Daoy (cell line): ENCODE measurements around the gene IFITM1. TPM values are rescaled to one million over a fixed set of nuclear protein-coding genes. Genes with fewer than 3 reads are reported as not detected.

Source experiments
- DNase-seq: peaks from one replicate; pipeline ENCODE4 v3.0.0-alpha.2; 2015; ENCODE audit warnings: low read depth
- total RNA-seq: library from RNA; depleted of rRNA; stranded (reverse); fragments of >200 nt; shearing (Covaris generic); gene quantifications from 2 replicates; pipeline ENCODE4 v1.2.3, GENCODE V29; 2014; rRNA removed

IFITM1 gene
- 1.2 TPM in 2 replicates for total RNA-seq

GRCh38 chr11:313787-314553 is at the start of gene IFITM1:
TSS of gene IFITM1 (plus strand) at chr11:314040. CDS start at chr11:314171, 131 bp downstream.
- no peak for DNase-seq

- no peak for DNase-seq
Observed at GRCh38 chr11:266676-267439, 47.0 kb upstream of the IFITM1 start.

GRCh38 chr11:267491-267994 is 46.3 kb upstream of the IFITM1 start:
- DNase-seq, result no peak

DNA sequence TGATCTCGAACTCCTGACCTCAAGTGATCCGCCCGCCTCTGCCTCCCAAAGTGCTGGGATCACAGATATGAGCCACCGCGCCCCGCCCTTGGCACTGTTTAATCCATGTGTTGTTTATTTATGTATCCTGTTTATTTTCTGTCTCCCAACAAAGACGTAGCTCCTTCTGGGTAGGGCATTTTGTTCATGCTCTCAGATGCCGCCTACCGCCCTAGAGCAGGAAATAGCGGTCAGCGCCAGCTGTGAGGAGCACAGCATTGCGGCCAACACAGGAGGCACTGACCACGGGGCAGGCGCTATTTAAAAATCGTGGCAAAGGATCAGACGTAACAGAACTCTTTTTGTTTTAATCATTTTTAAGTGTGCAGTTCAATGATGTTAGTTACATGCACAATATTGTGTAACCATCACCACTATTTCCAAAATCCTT is 45.1 kb upstream of the IFITM1 start:
- DNase-seq, result peak; percentile 52

DNA sequence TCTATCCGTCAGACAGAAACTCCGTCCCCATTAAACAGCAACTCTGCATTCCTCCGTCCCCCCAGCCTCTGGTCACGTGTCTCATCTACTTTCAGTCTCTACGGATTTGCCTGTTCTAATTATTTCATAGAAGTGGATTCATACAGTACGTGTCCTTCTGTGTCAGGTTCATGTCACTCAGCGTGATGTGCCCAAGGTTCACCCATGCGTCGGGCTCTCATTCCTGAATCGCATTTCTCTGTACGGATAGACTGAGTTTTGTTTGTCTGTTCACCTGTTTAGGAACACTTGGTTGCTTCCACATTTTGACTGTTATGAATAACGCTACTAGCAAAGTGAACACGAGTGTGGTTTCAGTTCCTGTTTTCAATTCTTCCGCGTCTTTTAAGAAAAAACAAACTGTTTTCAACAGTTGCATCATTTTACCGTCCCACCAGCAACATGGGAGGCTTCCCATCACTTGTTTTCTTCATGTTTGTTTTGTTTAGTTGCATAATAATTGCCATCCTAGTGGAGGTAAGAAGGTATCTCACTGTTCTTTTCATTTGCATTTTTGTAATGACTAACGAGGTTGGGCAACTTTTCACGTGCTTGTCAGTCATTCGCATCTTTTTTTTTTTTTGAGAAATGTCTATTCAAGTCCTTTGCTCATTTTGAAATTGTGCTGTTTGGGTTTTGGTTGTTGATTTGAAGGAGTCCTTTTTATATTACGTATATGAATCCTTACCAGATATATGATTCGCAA is 44.5 kb upstream of the IFITM1 start:
- DNase-seq, result no peak

DNA sequence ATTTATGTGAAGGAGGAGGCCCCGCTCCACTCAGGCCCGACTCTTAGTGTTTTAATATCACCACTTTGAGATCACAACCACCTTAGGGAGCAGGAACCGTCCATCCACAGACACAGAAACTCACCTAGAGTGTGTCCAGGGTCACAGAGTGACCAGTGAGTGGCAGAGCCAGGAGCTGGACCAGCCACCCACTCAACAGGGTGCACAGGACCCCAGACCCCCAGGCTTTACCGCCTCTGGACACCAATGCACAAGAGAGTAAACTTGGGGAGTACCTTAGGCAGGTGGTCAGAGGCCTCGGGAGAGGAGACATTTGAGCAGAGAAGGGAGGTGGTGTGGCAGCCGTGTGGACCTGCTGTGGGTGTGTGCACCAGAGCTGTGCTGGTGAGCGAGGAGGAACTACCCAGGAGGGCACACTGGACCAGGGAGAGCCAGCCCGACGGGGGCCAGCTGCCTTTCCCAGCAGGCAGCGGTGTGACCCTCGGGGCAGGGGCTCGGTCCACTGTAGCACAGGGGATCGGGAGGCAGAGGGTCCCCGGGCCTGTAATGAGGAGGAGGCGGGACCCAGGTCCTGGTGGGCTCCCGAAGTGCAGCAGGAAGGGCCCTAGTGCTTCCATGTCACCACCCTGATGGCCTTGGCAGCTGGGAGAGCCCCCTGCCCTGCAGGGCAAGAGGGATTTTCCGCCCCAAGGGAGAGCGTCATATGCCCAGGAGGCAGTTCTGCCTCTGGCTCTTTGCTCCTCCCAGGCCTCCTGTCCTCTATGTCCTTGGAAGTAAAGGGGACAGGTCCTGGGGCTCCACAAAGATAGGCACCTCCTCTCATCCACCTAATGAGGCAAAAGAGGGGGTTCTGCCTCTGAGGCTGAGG is 43.2 kb upstream of the IFITM1 start:
- DNase-seq, result no peak

- DNase-seq, result no peak
Observed at GRCh38 chr11:271319-271715, 42.5 kb upstream of the IFITM1 start.

- no peak for DNase-seq
Observed at GRCh38 chr11:272195-272930, 41.5 kb upstream of the IFITM1 start.

DNA sequence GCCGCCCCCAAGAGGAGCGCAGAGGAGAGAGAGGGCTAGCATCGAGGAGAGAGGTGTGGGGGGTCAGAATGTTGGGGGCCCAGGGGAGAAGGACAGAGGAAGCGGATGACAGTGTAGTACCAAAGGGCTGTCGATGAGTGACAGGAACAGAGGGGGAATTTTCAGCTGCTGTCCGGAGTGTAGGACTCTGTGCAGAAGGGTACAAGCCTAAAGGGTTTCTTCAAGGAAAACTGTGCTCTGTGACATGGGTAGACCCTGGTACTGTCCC is 41.0 kb upstream of the IFITM1 start:
- no peak for DNase-seq

DNA sequence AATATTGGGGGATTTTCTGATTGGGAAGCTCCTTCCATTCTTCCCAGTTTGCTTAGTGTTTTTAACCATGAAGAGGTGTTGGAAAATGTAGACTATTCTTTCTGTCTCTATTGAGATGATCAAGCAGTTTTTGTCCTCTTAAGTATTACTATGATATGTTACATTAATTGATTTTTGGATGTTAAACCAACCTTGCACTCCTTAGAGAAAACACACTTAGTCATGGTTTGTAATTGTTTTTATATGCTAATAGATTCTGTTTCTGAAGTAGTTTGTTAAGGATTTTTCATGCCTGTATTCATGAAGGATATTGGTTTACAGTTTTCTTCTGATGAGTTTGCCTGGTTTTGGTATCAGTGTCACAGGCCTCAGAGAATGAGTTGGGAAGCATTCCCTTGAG is 37.6 kb upstream of the IFITM1 start:
- no peak for DNase-seq

GRCh38 chr11:278001-278951 is 35.6 kb upstream of the IFITM1 start, which contains the start of gene NLRP6:
TSS of gene NLRP6 (plus strand) at chr11:278407. CDS start at chr11:278570, 163 bp downstream.
- no peak for DNase-seq

DNA sequence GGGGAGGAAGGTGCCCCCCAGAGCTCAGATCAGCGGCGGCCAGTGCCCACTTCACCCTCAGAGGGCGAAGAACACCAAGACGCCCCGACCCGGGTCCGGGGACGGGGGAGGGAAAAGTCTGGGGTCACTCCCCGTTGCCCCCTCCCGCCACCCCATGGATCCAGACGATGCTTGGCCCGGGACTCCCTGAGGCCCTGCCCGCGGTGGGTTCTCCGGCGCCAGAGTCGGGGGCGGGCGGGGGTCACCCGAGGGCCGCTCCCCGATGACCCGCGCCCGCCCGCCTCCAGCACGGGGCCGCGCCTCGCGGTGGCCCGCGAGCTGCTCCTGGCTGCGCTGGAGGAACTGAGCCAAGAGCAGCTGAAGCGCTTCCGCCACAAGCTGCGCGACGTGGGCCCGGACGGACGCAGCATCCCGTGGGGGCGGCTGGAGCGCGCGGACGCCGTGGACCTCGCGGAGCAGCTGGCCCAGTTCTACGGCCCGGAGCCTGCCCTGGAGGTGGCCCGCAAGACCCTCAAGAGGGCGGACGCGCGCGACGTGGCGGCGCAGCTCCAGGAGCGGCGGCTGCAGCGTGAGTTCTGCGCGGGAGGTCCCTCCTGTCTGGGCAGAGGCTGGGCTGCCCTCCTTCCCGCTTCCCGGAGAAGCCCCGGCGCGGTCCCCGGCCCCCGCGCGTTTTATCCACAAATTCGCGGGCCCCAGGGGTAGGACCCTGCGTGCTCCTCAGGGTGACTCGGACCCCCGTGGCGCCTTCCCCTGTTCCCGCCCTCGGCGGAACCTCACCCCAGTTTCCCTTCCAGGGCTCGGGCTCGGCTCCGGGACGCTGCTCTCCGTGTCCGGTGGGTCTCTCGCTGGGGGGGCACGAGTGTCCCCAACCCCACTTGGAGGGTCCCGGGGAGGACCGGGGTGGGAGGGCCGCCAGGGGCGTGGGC is 34.5 kb upstream of the IFITM1 start:
- DNase-seq, result no peak

GRCh38 chr11:279966-280705 is 33.7 kb upstream of the IFITM1 start:
- DNase-seq, result no peak

GRCh38 chr11:280706-281485 is 32.9 kb upstream of the IFITM1 start:
- DNase-seq, result no peak

DNA sequence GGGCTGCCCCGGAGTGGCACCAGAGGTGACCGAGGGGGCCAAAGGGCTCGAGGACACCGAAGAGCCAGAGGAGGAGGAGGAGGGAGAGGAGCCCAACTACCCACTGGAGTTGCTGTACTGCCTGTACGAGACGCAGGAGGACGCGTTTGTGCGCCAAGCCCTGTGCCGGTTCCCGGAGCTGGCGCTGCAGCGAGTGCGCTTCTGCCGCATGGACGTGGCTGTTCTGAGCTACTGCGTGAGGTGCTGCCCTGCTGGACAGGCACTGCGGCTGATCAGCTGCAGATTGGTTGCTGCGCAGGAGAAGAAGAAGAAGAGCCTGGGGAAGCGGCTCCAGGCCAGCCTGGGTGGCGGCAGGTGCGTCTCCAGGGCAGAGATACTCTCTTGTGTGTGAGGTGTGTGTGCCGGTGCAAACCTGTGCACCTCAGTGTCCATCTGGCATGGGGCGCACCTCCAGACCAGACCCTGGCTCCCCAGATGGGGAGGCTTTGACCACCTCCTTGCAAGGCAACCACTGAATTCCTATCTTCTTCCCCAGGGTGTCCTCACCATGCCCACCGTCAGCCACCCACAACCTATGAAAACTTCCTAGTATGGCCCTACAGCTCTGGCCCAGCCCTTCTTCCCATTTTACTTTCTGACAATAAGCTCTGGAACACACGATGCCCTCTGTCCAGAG is 32.2 kb upstream of the IFITM1 start:
- no peak for DNase-seq

DNA sequence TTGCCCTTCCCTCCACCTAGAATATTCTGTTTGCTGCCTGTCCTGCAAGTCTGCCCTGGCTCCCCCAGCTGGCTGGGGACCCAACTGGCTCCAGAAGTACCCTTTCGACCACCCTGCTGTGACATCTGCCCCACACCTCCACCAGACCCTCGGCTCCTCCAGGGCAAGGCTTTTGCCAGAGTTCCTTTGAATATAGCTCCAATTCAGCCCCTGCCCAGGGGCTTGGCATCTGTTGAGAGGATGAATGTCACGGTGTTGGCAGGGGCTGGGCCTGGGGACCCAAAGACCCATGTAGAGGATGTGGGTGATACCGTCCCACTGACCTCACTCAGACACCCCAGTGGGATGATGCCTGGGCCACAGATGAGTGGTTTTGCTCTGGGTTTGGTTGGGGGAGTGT is 31.7 kb upstream of the IFITM1 start:
- DNase-seq, result no peak
